ENCODE data around the gene WWC1.
"Not testable (repeated sequence)": the region's sequence is repeated elsewhere in the genome, so short reads cannot be mapped to it uniquely, and the experiment has no call there.

The WWC1 gene

DNA sequence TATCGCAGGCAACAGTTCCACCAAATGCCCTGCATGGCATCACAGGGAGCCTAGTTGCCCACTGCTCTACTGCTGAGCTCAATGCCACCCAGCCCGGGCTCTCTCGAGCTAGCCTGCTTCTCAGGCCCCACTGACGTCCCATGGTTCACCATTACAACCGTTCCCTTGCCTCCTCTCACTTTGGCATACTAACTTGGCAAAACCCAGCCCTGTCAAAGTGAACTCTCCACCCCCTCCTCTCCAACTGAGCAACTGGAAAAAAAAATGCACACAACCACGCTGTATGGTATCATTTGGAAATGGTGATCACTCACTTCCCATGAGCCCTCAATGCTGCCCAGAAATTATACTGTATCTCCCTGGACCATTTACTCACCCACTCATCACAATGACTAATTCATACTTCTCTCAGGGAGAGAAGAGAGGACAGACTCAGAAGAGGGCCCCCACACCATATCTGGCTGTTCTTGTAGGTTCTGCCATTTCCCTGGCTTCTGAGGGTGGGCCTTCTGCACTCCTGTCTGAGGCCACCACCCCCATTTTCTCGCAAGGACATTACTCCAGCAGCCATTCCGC is 143.4 kb downstream of the WWC1 start:
- H3K27ac ChIP-seq (ENCODE audit: low read length) = no peak overlapping the region
- H3K4me3 ChIP-seq (ENCODE audit: low read depth in 1 of 2, low read length in 2 of 2) = no peak overlapping the region
- no peaks in the 10 kb centered on the region for H3K9me3 ChIP-seq (ENCODE audit: control insufficient read depth in 1 of 2, low read length in 2 of 2)
- no peaks in the 10 kb centered on the region for H3K27me3 ChIP-seq (ENCODE audit: low read depth, low read length)
- H3K36me3 ChIP-seq (ENCODE audit: control insufficient read depth in 1 of 2, insufficient read depth in 2 of 2, low read length in 2 of 2) = no peaks in the 10 kb centered on the region
- H3K4me1 ChIP-seq (ENCODE audit: control insufficient read depth in 1 of 2, insufficient read depth in 2 of 2, low read length in 2 of 2) = no peaks in the 10 kb centered on the region

DNA sequence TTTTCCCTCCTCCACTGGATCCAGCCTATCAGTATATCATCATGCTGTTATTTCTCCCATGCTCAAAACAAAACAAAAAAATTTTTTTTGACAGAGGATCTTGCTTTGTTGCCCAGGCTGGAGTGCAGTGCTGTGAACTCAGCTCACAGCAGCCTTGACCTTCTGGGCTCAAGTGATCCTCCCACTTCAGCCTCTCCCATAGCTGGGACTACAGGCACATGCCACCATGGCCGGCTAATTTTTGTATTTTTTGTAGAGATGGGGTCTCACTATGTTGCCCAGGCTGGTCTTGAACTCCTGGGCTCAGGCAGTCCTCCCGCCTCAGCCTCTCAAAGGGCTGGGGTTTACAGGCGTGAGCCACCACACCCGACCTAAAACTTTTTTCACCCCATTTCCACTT is 143.9 kb downstream of the WWC1 start:
- not testable (repeated sequence) for H3K9me3 ChIP-seq (ENCODE audit: control insufficient read depth in 1 of 2, low read length in 2 of 2); H3K27me3 ChIP-seq (ENCODE audit: low read depth, low read length); H3K36me3 ChIP-seq (ENCODE audit: control insufficient read depth in 1 of 2, insufficient read depth in 2 of 2, low read length in 2 of 2)

DNA sequence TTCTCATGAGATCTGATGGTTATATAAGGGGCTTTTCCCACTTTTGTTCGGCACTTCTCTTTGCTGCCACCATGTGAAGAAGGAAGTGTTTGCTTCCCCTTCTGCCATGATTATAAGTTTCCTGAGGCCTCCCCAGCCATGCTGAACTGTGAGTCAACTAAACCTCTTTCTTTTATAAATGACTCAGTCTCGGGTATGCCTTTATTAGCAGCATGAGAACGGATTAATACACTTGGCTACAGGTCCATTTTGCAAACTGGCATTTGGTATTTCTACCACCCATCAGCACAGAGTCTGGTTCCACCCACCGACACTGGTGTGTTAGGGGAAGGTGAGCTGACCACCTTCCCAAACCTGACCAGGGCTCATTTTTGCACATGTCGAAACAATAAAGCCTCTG is 146.9 kb downstream of the WWC1 start:
- H3K4me1 ChIP-seq (ENCODE audit: control insufficient read depth in 1 of 2, insufficient read depth in 2 of 2, low read length in 2 of 2) = no peaks in the 10 kb centered on the region
- H3K27ac ChIP-seq (ENCODE audit: low read length) = no peak overlapping the region
- H3K36me3 ChIP-seq (ENCODE audit: control insufficient read depth in 1 of 2, insufficient read depth in 2 of 2, low read length in 2 of 2) = no peaks in the 10 kb centered on the region
- H3K27me3 ChIP-seq (ENCODE audit: low read depth, low read length) = no peaks in the 10 kb centered on the region
- H3K9me3 ChIP-seq (ENCODE audit: control insufficient read depth in 1 of 2, low read length in 2 of 2) = no peaks in the 10 kb centered on the region
- H3K4me3 ChIP-seq (ENCODE audit: low read depth in 1 of 2, low read length in 2 of 2) = no peak overlapping the region

More for the DNA sequence above, 143.9 kb downstream of the WWC1 start:
- not testable (repeated sequence) for H3K4me1 ChIP-seq (ENCODE audit: control insufficient read depth in 1 of 2, insufficient read depth in 2 of 2, low read length in 2 of 2); H3K4me3 ChIP-seq (ENCODE audit: low read depth in 1 of 2, low read length in 2 of 2); H3K27ac ChIP-seq (ENCODE audit: low read length)

DNA sequence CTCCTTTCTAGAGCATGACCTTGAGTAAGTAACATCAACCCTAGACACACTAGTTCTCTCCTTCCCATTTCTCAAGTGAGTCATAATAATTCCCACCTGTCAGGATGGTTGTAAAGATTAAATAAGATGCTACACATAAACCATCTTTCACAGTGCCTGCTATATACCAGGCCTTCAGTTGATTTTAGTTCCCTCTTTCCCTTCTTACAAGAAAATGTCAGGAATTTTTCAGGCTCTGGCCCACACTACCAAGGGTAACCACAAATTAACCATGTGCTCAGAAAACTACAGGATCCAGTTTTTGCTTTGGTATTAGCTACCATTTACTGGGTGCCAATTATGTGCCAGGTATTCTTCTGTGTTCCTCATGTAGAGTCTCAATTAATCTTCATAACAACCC is 152.1 kb downstream of the WWC1 start:
- Histone ChIP-seq H3K36me3 (ENCODE audit: control insufficient read depth in 1 of 2, insufficient read depth in 2 of 2, low read length in 2 of 2) (no peaks in the 10 kb centered on the region), H3K27me3 (ENCODE audit: low read depth, low read length) (no peaks in the 10 kb centered on the region), H3K9me3 (ENCODE audit: control insufficient read depth in 1 of 2, low read length in 2 of 2) (no peaks in the 10 kb centered on the region), H3K27ac (ENCODE audit: low read length) (no peak overlapping the region), H3K4me1 (ENCODE audit: control insufficient read depth in 1 of 2, insufficient read depth in 2 of 2, low read length in 2 of 2) (no peaks in the 10 kb centered on the region), H3K4me3 (ENCODE audit: low read depth in 1 of 2, low read length in 2 of 2) (no peak overlapping the region)

DNA sequence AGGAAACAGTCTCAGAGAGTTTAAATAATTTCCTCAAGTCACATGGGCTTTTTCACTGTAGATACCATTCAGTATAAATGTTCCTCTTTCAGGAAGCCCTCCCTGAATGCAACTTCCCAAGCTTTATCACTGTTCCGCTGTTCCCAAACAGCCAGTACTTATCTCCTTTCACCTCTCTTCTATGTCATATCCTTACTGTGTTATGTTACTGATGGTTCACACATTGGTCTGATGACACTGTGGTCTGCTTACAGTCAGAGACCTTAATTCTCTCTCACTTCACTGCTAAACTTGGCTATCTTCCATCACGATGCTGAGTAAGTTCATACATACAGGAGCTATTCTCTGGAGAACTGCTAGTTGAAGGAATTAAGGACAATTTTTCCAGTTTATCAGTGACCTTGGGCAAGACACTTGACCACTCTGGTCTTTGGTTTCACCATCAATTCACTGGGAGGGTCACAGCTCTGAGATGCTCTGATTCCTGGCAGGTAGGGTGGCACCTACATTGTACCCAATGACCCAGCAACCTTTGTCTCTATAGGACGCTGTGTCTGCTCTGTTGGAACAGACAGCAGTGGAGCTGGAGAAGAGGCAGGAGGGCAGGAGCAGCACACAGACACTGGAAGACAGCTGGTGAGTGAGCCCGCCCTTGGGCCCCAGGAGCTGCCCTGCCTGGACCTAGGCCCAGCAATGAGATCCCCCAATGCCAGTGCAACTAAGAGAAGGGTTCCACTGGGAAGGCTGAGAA is 152.7 kb downstream of the WWC1 start:
- Histone ChIP-seq H3K4me3 (ENCODE audit: low read depth in 1 of 2, low read length in 2 of 2) (no peak overlapping the region), H3K27ac (ENCODE audit: low read length) (no peak overlapping the region), H3K4me1 (ENCODE audit: control insufficient read depth in 1 of 2, insufficient read depth in 2 of 2, low read length in 2 of 2) (no peaks in the 10 kb centered on the region), H3K36me3 (ENCODE audit: control insufficient read depth in 1 of 2, insufficient read depth in 2 of 2, low read length in 2 of 2) (no peaks in the 10 kb centered on the region), H3K9me3 (ENCODE audit: control insufficient read depth in 1 of 2, low read length in 2 of 2) (no peaks in the 10 kb centered on the region), H3K27me3 (ENCODE audit: low read depth, low read length) (no peaks in the 10 kb centered on the region)

DNA sequence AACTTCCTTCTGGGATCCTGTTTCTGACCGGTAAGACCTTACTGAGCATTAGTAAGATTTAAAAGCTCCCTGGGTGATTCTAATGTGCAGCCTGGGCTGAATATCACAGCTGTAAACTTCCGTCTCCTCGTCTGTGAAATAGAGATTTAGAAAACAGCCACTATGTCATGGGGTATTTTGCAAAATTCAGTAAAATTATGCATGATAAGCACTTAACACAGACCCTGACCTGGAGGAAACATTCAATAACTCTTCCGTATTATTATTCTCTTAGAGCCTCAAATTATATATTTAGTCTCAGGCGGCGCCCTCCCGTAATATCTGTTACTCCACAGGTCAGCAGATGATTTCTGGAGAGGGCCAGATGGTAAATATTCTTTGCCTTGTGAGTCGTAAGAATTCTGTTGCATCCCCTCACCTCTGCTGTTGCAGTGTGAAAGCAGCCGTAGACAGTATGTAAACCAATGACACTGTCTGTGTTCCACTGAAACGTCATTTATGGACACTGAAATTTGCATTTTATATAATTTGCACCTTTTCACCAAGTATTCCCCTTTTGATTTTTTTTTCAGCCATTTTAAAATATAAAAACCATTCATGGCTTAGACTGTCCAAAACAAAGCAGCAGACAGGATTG is 155.7 kb downstream of the WWC1 start:
- Histone ChIP-seq H3K4me1 (ENCODE audit: control insufficient read depth in 1 of 2, insufficient read depth in 2 of 2, low read length in 2 of 2) (no peaks in the 10 kb centered on the region), H3K36me3 (ENCODE audit: control insufficient read depth in 1 of 2, insufficient read depth in 2 of 2, low read length in 2 of 2) (no peaks in the 10 kb centered on the region), H3K9me3 (ENCODE audit: control insufficient read depth in 1 of 2, low read length in 2 of 2) (no peaks in the 10 kb centered on the region), H3K27ac (ENCODE audit: low read length) (no peak overlapping the region), H3K27me3 (ENCODE audit: low read depth, low read length) (no peaks in the 10 kb centered on the region), H3K4me3 (ENCODE audit: low read depth in 1 of 2, low read length in 2 of 2) (no peak overlapping the region)

DNA sequence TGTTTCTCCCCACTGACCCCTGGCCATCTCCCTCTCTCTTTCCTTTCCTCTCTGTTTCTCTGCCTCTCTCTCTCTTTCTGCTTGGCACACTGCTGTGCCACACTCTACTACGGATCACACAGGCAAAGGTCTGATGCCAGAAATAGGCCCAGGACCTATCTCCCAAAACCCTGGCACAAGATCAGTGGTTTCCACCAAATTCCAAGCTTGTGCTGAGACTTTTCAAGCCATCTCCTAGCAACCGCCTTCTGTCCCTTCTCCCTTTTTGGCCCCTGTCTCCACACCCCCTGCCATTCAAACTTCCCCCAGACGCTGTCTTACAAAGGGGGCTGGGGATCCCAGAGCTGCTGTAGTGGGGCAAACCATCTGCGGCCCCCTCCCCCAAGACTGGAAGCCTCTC is 156.4 kb downstream of the WWC1 start:
- no peak overlapping the region for H3K4me3 ChIP-seq (ENCODE audit: low read depth in 1 of 2, low read length in 2 of 2)
- H3K4me1 ChIP-seq (ENCODE audit: control insufficient read depth in 1 of 2, insufficient read depth in 2 of 2, low read length in 2 of 2) = no peaks in the 10 kb centered on the region
- H3K27ac ChIP-seq (ENCODE audit: low read length) = no peak overlapping the region
- no peaks in the 10 kb centered on the region for H3K36me3 ChIP-seq (ENCODE audit: control insufficient read depth in 1 of 2, insufficient read depth in 2 of 2, low read length in 2 of 2)
- no peaks in the 10 kb centered on the region for H3K9me3 ChIP-seq (ENCODE audit: control insufficient read depth in 1 of 2, low read length in 2 of 2)
- H3K27me3 ChIP-seq (ENCODE audit: low read depth, low read length) = no peaks in the 10 kb centered on the region

DNA sequence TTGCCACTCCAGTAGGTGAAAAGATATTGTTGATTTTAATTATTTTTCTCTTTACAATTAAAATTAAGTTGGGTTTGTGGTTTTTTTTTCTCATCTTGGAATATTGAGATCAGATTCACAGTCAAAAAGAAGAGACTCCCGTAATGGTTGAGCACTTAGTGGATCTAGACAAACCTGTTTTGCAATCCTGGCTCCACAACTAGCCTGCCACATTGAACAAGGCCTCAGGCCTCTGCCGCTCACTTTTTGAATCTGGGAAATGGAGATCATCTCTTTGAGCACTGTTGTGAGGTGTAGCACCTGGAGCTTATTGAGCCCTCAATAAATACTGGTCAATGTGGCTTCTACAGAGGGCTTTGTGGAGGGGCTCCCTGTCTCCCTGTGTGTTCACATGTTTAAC is 157.7 kb downstream of the WWC1 start:
- Histone ChIP-seq H3K9me3 (ENCODE audit: control insufficient read depth in 1 of 2, low read length in 2 of 2) (no peaks in the 10 kb centered on the region), H3K4me1 (ENCODE audit: control insufficient read depth in 1 of 2, insufficient read depth in 2 of 2, low read length in 2 of 2) (no peaks in the 10 kb centered on the region), H3K27me3 (ENCODE audit: low read depth, low read length) (no peaks in the 10 kb centered on the region), H3K36me3 (ENCODE audit: control insufficient read depth in 1 of 2, insufficient read depth in 2 of 2, low read length in 2 of 2) (no peaks in the 10 kb centered on the region), H3K4me3 (ENCODE audit: low read depth in 1 of 2, low read length in 2 of 2) (no peak overlapping the region), H3K27ac (ENCODE audit: low read length) (no peak overlapping the region)

DNA sequence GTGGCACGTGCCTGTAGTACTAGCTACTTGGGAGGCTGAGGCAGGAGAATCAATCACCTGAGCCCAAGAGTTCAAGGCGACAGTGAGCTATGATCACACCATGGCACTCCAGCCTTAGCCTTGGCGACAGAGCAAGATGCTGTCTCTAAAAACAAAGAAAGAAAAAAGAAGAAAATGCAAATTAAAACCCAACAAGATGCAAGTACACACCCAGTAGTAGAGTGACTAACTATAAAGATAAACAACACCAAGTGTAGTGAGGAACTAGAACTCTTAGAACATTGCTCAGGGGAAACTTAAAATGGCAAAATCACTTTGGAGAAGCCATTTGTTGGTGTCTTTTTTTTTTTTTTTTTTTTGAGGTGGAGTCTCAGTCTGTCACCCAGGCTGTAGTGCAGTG is 160.1 kb downstream of the WWC1 start:
- H3K27me3 ChIP-seq (ENCODE audit: low read depth, low read length) = no peaks in the 10 kb centered on the region
- H3K4me1 ChIP-seq (ENCODE audit: control insufficient read depth in 1 of 2, insufficient read depth in 2 of 2, low read length in 2 of 2) = no peaks in the 10 kb centered on the region
- no peaks in the 10 kb centered on the region for H3K9me3 ChIP-seq (ENCODE audit: control insufficient read depth in 1 of 2, low read length in 2 of 2)
- H3K27ac ChIP-seq (ENCODE audit: low read length) = no peak overlapping the region
- H3K4me3 ChIP-seq (ENCODE audit: low read depth in 1 of 2, low read length in 2 of 2) = no peak overlapping the region
- no peaks in the 10 kb centered on the region for H3K36me3 ChIP-seq (ENCODE audit: control insufficient read depth in 1 of 2, insufficient read depth in 2 of 2, low read length in 2 of 2)

DNA sequence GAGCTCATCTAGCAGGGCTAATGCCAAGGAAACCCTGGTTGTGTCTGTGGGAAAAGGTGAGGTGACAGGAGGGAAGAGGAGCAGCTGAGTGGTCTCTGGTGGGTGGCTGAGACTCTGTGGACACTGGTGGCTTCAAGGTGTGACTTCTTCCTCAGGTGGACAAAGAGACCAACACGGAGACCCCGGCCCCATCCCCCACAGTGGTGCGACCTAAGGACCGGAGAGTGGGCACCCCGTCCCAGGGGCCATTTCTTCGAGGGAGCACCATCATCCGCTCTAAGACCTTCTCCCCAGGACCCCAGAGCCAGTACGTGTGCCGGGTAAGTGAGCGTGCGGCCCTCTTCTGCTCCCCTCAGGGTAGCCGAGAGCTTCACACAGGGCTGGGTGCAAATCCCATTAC is 163.8 kb downstream of the WWC1 start:
- no peak overlapping the region for H3K4me3 ChIP-seq (ENCODE audit: low read depth in 1 of 2, low read length in 2 of 2)
- H3K9me3 ChIP-seq (ENCODE audit: control insufficient read depth in 1 of 2, low read length in 2 of 2) = no peaks in the 10 kb centered on the region
- H3K36me3 ChIP-seq (ENCODE audit: control insufficient read depth in 1 of 2, insufficient read depth in 2 of 2, low read length in 2 of 2) = no peaks in the 10 kb centered on the region
- H3K27ac ChIP-seq (ENCODE audit: low read length) = no peak overlapping the region
- no peaks in the 10 kb centered on the region for H3K27me3 ChIP-seq (ENCODE audit: low read depth, low read length)
- H3K4me1 ChIP-seq (ENCODE audit: control insufficient read depth in 1 of 2, insufficient read depth in 2 of 2, low read length in 2 of 2) = no peaks in the 10 kb centered on the region

DNA sequence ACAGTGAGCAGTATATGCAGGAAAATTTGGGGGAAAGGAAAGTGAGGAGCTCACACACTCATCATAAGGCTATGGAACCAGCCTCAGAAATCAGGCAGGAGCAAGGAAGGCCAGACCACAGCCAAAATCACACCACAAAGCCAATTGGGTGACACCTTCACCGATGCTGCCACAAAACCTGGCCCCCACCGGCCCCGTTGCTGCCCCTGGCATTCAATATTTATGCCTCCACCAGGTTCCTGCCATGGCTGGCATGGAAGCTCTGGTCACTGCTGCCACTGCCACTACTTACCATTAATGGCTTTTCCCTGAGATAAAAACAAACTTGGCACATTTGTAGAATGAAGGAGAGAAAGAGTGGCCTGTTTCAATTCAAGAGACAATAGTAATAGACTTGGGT is 166.1 kb downstream of the WWC1 start:
- no peaks in the 10 kb centered on the region for H3K36me3 ChIP-seq (ENCODE audit: control insufficient read depth in 1 of 2, insufficient read depth in 2 of 2, low read length in 2 of 2)
- H3K4me3 ChIP-seq (ENCODE audit: low read depth in 1 of 2, low read length in 2 of 2) = no peak overlapping the region
- H3K27me3 ChIP-seq (ENCODE audit: low read depth, low read length) = no peaks in the 10 kb centered on the region
- no peaks in the 10 kb centered on the region for H3K9me3 ChIP-seq (ENCODE audit: control insufficient read depth in 1 of 2, low read length in 2 of 2)
- H3K4me1 ChIP-seq (ENCODE audit: control insufficient read depth in 1 of 2, insufficient read depth in 2 of 2, low read length in 2 of 2) = no peaks in the 10 kb centered on the region
- H3K27ac ChIP-seq (ENCODE audit: low read length) = no peak overlapping the region
